Measurements from ENCODE around the gene CACNA1A. TPM values are rescaled to one million over a fixed set of nuclear protein-coding genes. Genes with fewer than 3 reads are reported as not detected.

The CACNA1A gene
- 0.32 TPM in 1 of 2 replicates, not detected in the other for total RNA-seq

DNA sequence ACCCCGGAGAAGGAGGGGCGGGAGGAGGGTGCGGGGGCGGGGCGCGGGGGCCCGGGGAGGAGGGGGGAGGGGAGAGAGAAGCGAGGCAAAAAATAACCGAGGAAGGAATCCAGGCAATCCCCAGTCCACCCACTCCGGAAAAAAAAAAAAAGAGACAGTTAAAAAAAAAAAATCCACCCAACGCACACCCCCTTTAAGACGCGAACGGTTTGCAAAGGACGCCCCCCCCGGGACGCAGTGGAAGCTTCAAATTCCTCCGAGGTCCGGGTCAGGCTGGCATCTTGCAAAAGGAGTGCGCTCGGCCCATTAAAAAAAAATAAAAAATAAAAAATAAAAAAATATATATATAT lies at the start of gene CACNA1A:
Gene CACNA1A, minus strand, starts transcription at position 9 of the 350 bp plus-strand sequence. CDS start 255 bp downstream, outside the sequence.

Measured in epithelial cell of umbilical artery (primary cell).